Gastrocnemius medialis (tissue), 4 donors: ENCODE measurements around the gene FGFR3. TPM values are rescaled to one million over a fixed set of nuclear protein-coding genes. Genes with fewer than 3 reads are reported as not detected.

Experiments
- ATAC-seq, 2 donors: fragments of 150-250 bp; one replicate each; pipeline ENCODE4 v1.9.1; 2016
- DNase-seq, 2 donors: peaks; one replicate each; pipeline ENCODE4 v3.0.0-alpha.2; 2019
- H3K27ac ChIP-seq, 4 donors: fragments of 200-600 bp; sonication (generic); 1 replicate in 1 of 4; 2 replicates in 3 of 4; pipeline ENCODE4 v1.5.1; 2016 to 2018; ENCODE audit warnings: mild to moderate bottlenecking in 2 of 4, moderate library complexity in 1 of 4
- H3K27me3 ChIP-seq, 3 donors: fragments of 200-600 bp; sonication (generic) in 2 of 3; 1 replicate in 1 of 3; 2 replicates in 2 of 3; pipeline versions ENCODE4 v1.5.1 to v1.6.0; 2016 to 2019; ENCODE audit warnings: mild to moderate bottlenecking in 1 of 3, moderate library complexity in 1 of 3
- H3K36me3 ChIP-seq, 2 donors: fragments of 200-600 bp; sonication (generic) in 1 of 2; one replicate each; pipeline ENCODE4 v1.5.1; 2017 to 2018
- H3K4me1 ChIP-seq, 2 donors: fragments of 200-600 bp; sonication (generic) in 1 of 2; one replicate each; pipeline ENCODE4 v1.5.1; 2016 to 2017; ENCODE audit warnings: mild to moderate bottlenecking in 2 of 2
- H3K4me3 ChIP-seq, 4 donors: fragments of 200-600 bp; sonication (generic) in 3 of 4; 1 replicate in 1 of 4; 2 replicates in 3 of 4; pipeline ENCODE4 v1.5.1; 2016 to 2019; ENCODE audit warnings: mild to moderate bottlenecking in 2 of 4
- H3K9me3 ChIP-seq, 3 donors: fragments of 200-600 bp; sonication (generic) in 2 of 3; 1 replicate in 1 of 3; 2 replicates in 2 of 3; pipeline ENCODE4 v1.5.1; 2016 to 2019
- CTCF ChIP-seq, 5 experiments: fragments of 450-650 bp in 3 of 5; fragments of 200-600 bp in 2 of 5; sonication (generic) in 2 of 5; IDR thresholded peaks in 4 of 5; conservative IDR thresholded peaks in 1 of 5; 1 replicate in 4 of 5; 2 replicates in 1 of 5; pipeline ENCODE4 v1.5.1; 2016 to 2019; ENCODE audit warnings: antibody characterized with exemption in 5 of 5, mild to moderate bottlenecking in 3 of 5, moderate library complexity in 3 of 5
- POLR2A ChIP-seq, 2 donors: fragments of 450-650 bp; IDR thresholded peaks; one replicate each; pipeline ENCODE4 v1.6.1; 2017; ENCODE audit warnings: antibody characterized with exemption in 2 of 2, mild to moderate bottlenecking in 2 of 2, moderate library complexity in 2 of 2
- in situ Hi-C, 4 donors: fragments of 200-750 bp; cut with MboI; loops; one replicate each; pipeline versions ENCODE4 v1.15.0 to v1.8.0; 2017; ENCODE audit warnings: low sequenced_read_pairs in 4 of 4
- intact Hi-C: fragments of 100-400 bp; cut with DNase I; formaldehyde crosslinking; loops from one replicate; pipeline ENCODE4 v1.15.1; 2023; ENCODE audit warnings: low total_unique reads
- total RNA-seq, 4 donors: library from RNA; depleted of rRNA; stranded (reverse); fragments of >200 nt; gene quantifications; one replicate each; pipeline versions ENCODE4 v1.1.0 to v1.2.3, GENCODE V29; 2016

FGFR3 gene
- total RNA-seq, 4 donors from 2014 or later, result 0.15 to 0.51 (median 0.18) TPM; not detected in 1

GRCh38 chr4:1745165-1745564 lies 47.9 kb upstream of the FGFR3 start:
- Histone ChIP-seq H3K36me3 (peaks cover 0 to 5% of the 10 kb centered on the region in 2 donors), H3K4me1 (no peaks in the 10 kb centered on the region), H3K27me3 (no peaks in the 10 kb centered on the region), H3K4me3 (no peak overlapping the region), H3K27ac (no peak overlapping the region), H3K9me3 (no peaks in the 10 kb centered on the region)
- in situ Hi-C loops, result loop anchor here (10.0 to 25.0 kb wide), 3 partner anchors 142 to 160 kb away; no protein-coding TSS in a partner anchor
- intact Hi-C loops, result no loop called here
- no peak for TF ChIP-seq POLR2A (IDR thresholded peaks at IDR 0.05)
- TF ChIP-seq CTCF (IDR thresholded peaks at IDR 0.05 in 4 of 5, conservative IDR thresholded peaks at IDR 0.05 in 1 of 5), result no peak
- no peak for DNase-seq
- no peak for ATAC-seq

GRCh38 chr4:1745697-1746096 lies 47.4 kb upstream of the FGFR3 start:
- ATAC-seq (no peak), DNase-seq (no peak)
- H3K27me3 ChIP-seq, result no peaks in the 10 kb centered on the region
- no peaks in the 10 kb centered on the region for H3K9me3 ChIP-seq
- H3K4me1 ChIP-seq, result no peaks in the 10 kb centered on the region
- intact Hi-C loops (loop anchor here (1.0 to 2.0 kb wide), 2 partner anchors 65 to 154 kb away; no protein-coding TSS in a partner anchor), in situ Hi-C loops (loop anchor here (10.0 to 25.0 kb wide), 3 partner anchors 142 to 159 kb away; no protein-coding TSS in a partner anchor)
- H3K4me3 ChIP-seq, result no peak overlapping the region
- H3K27ac ChIP-seq, result no peak overlapping the region
- no peak for TF ChIP-seq POLR2A (IDR thresholded peaks at IDR 0.05)
- TF ChIP-seq CTCF (IDR thresholded peaks at IDR 0.05 in 4 of 5, conservative IDR thresholded peaks at IDR 0.05 in 1 of 5), result no peak
- peaks cover 0 to 3% of the 10 kb centered on the region in 2 donors for H3K36me3 ChIP-seq

GRCh38 chr4:1746265-1746691 lies 46.8 kb upstream of the FGFR3 start:
- TF ChIP-seq POLR2A (IDR thresholded peaks at IDR 0.05) (no peak), CTCF (IDR thresholded peaks at IDR 0.05 in 4 of 5, conservative IDR thresholded peaks at IDR 0.05 in 1 of 5) (peak; percentile 59 to 87 (median 76))
- ATAC-seq (peak in 1 of 2 donors; percentile 63), DNase-seq (peak in 1 of 2 donors; percentile 41)
- no peak overlapping the region for H3K27ac ChIP-seq
- intact Hi-C loops, result loop anchor here (1.0 to 2.0 kb wide), 2 partner anchors 65 to 153 kb away; no protein-coding TSS in a partner anchor
- no peaks in the 10 kb centered on the region for H3K27me3 ChIP-seq
- no peak overlapping the region for H3K4me3 ChIP-seq
- in situ Hi-C loops, result loop anchor here (10.0 to 25.0 kb wide), 3 partner anchors 141 to 159 kb away; no protein-coding TSS in a partner anchor
- H3K9me3 ChIP-seq, result no peaks in the 10 kb centered on the region
- no peaks in the 10 kb centered on the region for H3K4me1 ChIP-seq
- no peaks in the 10 kb centered on the region for H3K36me3 ChIP-seq

- Histone ChIP-seq H3K36me3 (no peaks in the 10 kb centered on the region), H3K9me3 (no peaks in the 10 kb centered on the region), H3K4me1 (no peaks in the 10 kb centered on the region), H3K27me3 (no peaks in the 10 kb centered on the region), H3K4me3 (no peak overlapping the region), H3K27ac (no peak overlapping the region)
- in situ Hi-C loops (loop anchor here (10.0 to 25.0 kb wide), 3 partner anchors 140 to 158 kb away; no protein-coding TSS in a partner anchor), intact Hi-C loops (loop anchor here (1.0 to 2.0 kb wide), 2 partner anchors 64 to 152 kb away; no protein-coding TSS in a partner anchor)
- DNase-seq, result no peak
- no peak for ATAC-seq
- no peak for TF ChIP-seq CTCF (IDR thresholded peaks at IDR 0.05 in 4 of 5, conservative IDR thresholded peaks at IDR 0.05 in 1 of 5)
Measured at GRCh38 chr4:1746919-1747602, 46.0 kb upstream of the FGFR3 start.
